Activated CD8-positive, alpha-beta memory T cell treated with anti-CD3 and anti-CD28 coated beads, Interleukin-2, amount 10 ng/mL, durations not matched to agents 7 days and 5 days (primary cell): ENCODE results near the gene LY6G5C. TPM values are rescaled to one million over a fixed set of nuclear protein-coding genes. Genes with fewer than 3 reads are reported as not detected.

Experiments used
- ATAC-seq: fragments of 150-1000 bp; cut with Tn5 transposase; one replicate; pipeline ENCODE4 v1.10.0; 2021; ENCODE audit warnings: moderate library complexity
- CTCF ChIA-PET: fragments of 350-600 bp; sonication (Branson Sonifier 250); formaldehyde crosslinking; loops from one replicate; lab custom pipeline; 2021; ENCODE audit warnings: antibody characterized with exemption; lab: Charles Lee
- DNase-seq: peaks from one replicate; pipeline ENCODE4 v3.0.0-alpha.2; 2020
- H3K27ac Mint-ChIP-seq: one replicate; pipeline ENCODE4 v1.8.0; 2021; ENCODE audit warnings: mild to moderate bottlenecking, mixed read lengths
- H3K27me3 Mint-ChIP-seq: one replicate; pipeline ENCODE4 v1.8.0; 2021; ENCODE audit warnings: mixed read lengths
- H3K36me3 Mint-ChIP-seq: one replicate; pipeline ENCODE4 v1.8.0; 2021; ENCODE audit warnings: mild to moderate bottlenecking, mixed read lengths
- H3K4me1 Mint-ChIP-seq: one replicate; pipeline ENCODE4 v1.8.0; 2021; ENCODE audit warnings: mixed read lengths
- H3K4me3 Mint-ChIP-seq: one replicate; pipeline ENCODE4 v1.8.0; 2021; ENCODE audit warnings: mild to moderate bottlenecking, moderate library complexity, mixed read lengths
- H3K9me3 Mint-ChIP-seq: one replicate; pipeline ENCODE4 v1.8.0; 2022; ENCODE audit warnings: low read depth, mixed read lengths
- microRNA-seq: library from miRNA; unstranded; fragments of <30 nt; microRNA quantifications from one replicate; pipeline ENCODE4 v1.2.0, GENCODE V29; 2022
- total RNA-seq, 2 experiments: library from RNA; stranded (reverse); gene quantifications; one replicate each; pipeline ENCODE4 v1.2.3, GENCODE V29; 2021

The LY6G5C gene
- total RNA-seq, 2 experiments from 2014 or later: 2.6 to 3.8 TPM

DNA sequence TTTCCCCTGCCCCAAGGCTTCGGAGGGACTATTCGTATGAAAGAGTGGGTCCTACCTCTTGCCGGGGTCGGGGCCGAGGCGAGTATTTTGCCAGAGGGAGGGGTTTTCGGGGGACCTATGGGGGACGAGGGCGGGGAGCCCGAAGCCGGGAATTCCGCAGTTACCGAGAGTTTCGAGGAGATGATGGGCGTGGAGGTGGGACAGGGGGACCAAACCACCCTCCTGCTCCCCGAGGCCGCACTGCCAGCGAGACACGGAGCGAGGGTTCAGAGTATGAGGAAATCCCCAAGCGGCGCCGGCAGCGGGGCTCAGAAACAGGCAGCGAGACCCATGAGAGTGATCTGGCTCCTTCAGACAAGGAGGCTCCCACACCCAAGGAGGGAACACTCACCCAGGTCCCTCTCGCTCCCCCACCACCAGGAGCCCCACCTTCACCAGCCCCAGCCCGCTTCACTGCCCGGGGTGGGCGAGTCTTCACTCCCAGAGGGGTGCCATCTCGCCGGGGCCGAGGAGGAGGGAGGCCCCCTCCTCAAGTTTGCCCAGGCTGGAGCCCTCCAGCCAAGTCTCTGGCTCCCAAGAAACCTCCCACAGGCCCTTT, 49.1 kb downstream of the LY6G5C start:
- Mint-ChIP-seq H3K9me3 (no peaks in the 10 kb centered on the region), H3K27me3 (no peaks in the 10 kb centered on the region), H3K36me3 (peaks cover 67% of the 10 kb centered on the region), H3K4me3 (no peak overlapping the region), H3K4me1 (peaks cover 5% of the 10 kb centered on the region), H3K27ac (no peak overlapping the region)
- DNase-seq: no peak
- ATAC-seq: no peak
- CTCF ChIA-PET: no interaction called here

DNA sequence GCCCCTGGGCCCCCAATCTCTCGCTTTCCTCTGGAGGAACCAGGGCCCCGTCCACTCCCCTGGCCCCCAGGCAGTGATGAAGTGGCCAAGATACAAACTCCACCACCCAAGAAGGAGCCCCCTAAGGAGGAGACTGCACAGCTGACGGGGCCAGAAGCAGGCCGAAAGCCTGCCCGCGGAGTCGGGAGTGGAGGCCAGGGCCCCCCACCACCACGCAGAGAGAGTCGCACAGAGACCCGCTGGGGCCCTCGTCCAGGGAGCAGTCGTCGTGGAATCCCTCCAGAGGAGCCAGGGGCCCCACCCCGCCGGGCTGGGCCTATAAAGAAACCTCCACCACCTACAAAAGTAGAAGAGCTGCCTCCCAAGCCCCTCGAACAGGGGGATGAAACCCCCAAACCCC, 49.7 kb downstream of the LY6G5C start:
- no peak overlapping the region for H3K4me3 Mint-ChIP-seq
- DNase-seq: no peak
- H3K9me3 Mint-ChIP-seq: no peaks in the 10 kb centered on the region
- no peaks in the 10 kb centered on the region for H3K27me3 Mint-ChIP-seq
- CTCF ChIA-PET: no interaction called here
- ATAC-seq: no peak
- H3K36me3 Mint-ChIP-seq: peaks cover 69% of the 10 kb centered on the region
- no peak overlapping the region for H3K27ac Mint-ChIP-seq
- peaks cover 7% of the 10 kb centered on the region for H3K4me1 Mint-ChIP-seq

DNA sequence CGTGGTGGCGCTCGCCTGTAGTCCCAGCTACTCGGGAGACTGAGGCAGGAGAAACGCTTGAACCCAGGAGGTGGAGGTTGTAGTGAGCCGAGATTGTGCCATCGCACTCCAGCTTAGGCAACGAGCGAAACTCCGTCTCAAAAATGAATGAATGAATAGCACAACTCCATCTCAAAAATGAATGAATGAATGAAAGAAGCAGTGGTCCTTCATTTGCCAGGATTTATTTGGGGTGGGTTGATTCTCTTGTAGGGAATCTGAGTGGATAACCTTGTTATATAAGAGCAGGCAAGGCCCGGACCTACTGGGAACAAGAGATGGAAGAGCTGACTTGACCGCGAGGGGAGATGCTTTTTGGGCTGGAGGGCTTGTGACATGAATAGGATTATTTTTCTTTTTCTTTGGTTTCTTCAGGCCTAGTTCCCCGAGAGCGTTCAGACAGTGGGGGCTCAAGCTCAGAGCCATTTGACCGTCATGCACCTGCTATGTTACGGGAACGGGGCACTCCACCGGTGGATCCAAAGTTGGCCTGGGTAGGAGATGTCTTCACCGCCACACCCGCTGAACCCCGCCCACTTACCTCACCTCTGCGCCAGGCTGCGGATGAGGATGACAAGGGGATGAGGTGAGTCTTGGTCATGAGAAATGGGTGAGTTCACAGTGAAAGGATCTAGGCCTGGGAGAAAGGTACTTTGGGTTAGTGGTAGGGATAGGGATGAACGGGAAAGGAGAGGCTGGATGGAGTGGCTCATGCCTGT, 50.5 kb downstream of the LY6G5C start:
- peaks cover 9% of the 10 kb centered on the region for H3K4me1 Mint-ChIP-seq
- no peaks in the 10 kb centered on the region for H3K27me3 Mint-ChIP-seq
- peaks cover 72% of the 10 kb centered on the region for H3K36me3 Mint-ChIP-seq
- CTCF ChIA-PET: interaction anchor here (0.6 kb wide), 1 partner anchor 160 kb away, joined by 4 read pairs; no protein-coding TSS in a partner anchor
- DNase-seq (no peak), ATAC-seq (no peak)
- H3K9me3 Mint-ChIP-seq: no peaks in the 10 kb centered on the region
- no peak overlapping the region for H3K4me3 Mint-ChIP-seq
- no peak overlapping the region for H3K27ac Mint-ChIP-seq

DNA sequence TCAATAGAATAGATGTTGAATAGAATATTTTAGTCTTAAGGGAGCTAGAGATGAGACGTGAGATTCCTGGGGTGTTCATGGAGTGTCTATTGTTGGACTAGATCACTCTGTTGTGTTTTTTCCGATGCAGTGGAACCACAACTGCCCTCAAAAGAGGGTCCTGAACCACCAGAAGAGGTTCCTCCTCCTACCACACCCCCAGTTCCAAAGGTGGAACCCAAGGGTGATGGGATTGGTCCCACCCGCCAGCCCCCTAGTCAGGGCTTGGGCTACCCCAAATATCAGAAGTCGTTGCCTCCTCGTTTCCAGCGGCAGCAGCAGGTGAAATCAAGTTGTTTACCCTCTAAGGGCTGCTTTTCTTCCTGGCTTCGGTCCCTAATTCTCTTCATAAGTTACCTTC, 51.9 kb downstream of the LY6G5C start:
- Mint-ChIP-seq H3K36me3 (peaks cover 73% of the 10 kb centered on the region), H3K4me1 (peaks cover 8% of the 10 kb centered on the region), H3K4me3 (no peak overlapping the region), H3K9me3 (no peaks in the 10 kb centered on the region), H3K27ac (no peak overlapping the region), H3K27me3 (no peaks in the 10 kb centered on the region)
- DNase-seq (no peak), ATAC-seq (no peak)
- CTCF ChIA-PET: no interaction called here

DNA sequence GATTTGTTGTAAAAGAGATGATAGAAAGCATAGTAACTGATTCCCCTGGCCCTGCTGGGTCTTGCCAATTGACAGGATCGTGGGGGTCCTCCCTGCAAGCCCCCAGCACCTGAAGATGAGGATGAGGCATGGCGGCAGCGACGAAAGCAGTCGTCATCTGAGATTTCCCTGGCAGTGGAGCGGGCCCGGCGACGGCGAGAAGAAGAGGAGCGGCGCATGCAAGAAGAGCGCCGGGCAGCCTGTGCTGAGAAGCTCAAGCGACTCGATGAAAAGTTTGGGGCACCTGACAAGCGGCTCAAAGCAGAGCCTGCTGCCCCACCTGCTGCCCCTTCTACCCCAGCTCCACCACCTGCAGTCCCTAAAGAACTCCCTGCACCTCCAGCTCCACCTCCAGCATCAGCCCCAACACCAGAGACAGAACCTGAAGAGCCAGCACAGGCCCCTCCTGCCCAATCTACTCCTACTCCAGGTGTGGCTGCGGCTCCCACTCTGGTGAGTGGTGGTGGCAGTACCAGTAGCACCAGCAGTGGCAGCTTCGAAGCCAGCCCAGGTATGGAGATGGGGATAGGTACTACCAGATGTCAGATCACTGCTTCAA, 53.1 kb downstream of the LY6G5C start:
- H3K4me3 Mint-ChIP-seq: no peak overlapping the region
- H3K27me3 Mint-ChIP-seq: no peaks in the 10 kb centered on the region
- H3K27ac Mint-ChIP-seq: no peak overlapping the region
- H3K4me1 Mint-ChIP-seq: peaks cover 13% of the 10 kb centered on the region
- no peaks in the 10 kb centered on the region for H3K9me3 Mint-ChIP-seq
- ATAC-seq (no peak), DNase-seq (no peak)
- H3K36me3 Mint-ChIP-seq: peaks cover 76% of the 10 kb centered on the region
- CTCF ChIA-PET: interaction anchor here (0.9 to 1.6 kb wide), 2 partner anchors 9 to 12 kb away, joined by 3 to 5 read pairs; no protein-coding TSS in a partner anchor

DNA sequence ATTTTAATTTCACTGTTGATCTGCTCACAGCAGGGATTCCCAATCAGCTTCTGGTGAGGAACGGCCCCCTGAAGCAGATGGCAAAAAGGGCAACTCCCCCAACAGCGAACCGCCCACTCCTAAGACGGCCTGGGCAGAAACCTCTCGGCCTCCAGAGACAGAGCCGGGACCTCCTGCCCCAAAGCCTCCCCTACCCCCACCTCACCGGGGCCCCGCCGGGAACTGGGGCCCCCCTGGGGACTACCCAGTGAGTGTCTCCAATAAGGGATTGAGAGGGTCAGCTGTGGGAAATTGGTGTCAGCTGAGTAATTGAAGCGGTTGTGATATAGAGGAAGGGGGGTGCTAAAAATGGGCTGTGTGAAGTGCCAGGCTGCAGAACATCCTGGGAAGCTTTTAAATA, 53.9 kb downstream of the LY6G5C start:
- Mint-ChIP-seq H3K4me3 (no peak overlapping the region), H3K27ac (no peak overlapping the region), H3K27me3 (no peaks in the 10 kb centered on the region), H3K4me1 (peaks cover 21% of the 10 kb centered on the region), H3K9me3 (no peaks in the 10 kb centered on the region), H3K36me3 (peaks cover 80% of the 10 kb centered on the region)
- DNase-seq: no peak
- no peak for ATAC-seq
- CTCF ChIA-PET: interaction anchor here (0.9 to 1.6 kb wide), 3 partner anchors 9 to 45 kb away, joined by 3 to 5 read pairs (median 3); no protein-coding TSS in a partner anchor

Small RNAs within 50 kb of the gene (microRNA-seq; reads per million reads assigned to microRNA genes)
- not detected for gene MIR4646
- gene MIR6832: not detected

Other genes starting within 250 kb of the LY6G5C start
- 10 to 100 TPM; 44.1 to 63.8 TPM for gene MICB, start 182.9 kb downstream of the LY6G5C start, total RNA-seq
- gene MCCD1, start 152.1 kb downstream of the LY6G5C start, total RNA-seq: not detected
- 100 to 1,000 TPM; 495 to 503 TPM for gene DDX39B, start 139.1 kb downstream of the LY6G5C start, total RNA-seq
- 1 to 10 TPM; 1.0 to 3.8 TPM for gene ATP6V1G2, start 134.5 kb downstream of the LY6G5C start, total RNA-seq
- gene NFKBIL1, start 133.5 kb downstream of the LY6G5C start, total RNA-seq: 10 to 100 TPM; 13.6 to 16.2 TPM
- 10 to 100 TPM; 21.8 to 70.0 TPM for gene LTA, start 108.8 kb downstream of the LY6G5C start, total RNA-seq
- 10 to 100 TPM; 58.8 to 65.1 TPM for gene TNF, start 105.5 kb downstream of the LY6G5C start, total RNA-seq
- 100 to 1,000 TPM; 608 to 839 TPM for gene LTB, start 98.6 kb downstream of the LY6G5C start, total RNA-seq
- 100 to 1,000 TPM in 1 of 2 experiments, 10 to 100 TPM in 1; 71.6 to 109 TPM for gene LST1, start 94.8 kb downstream of the LY6G5C start, total RNA-seq
- gene NCR3, start 88.1 kb downstream of the LY6G5C start, total RNA-seq: 100 to 1,000 TPM; 137 to 152 TPM
- gene AIF1, start 65.8 kb downstream of the LY6G5C start, total RNA-seq: 10 to 100 TPM; 47.4 to 63.4 TPM
- 100 to 1,000 TPM; 265 to 286 TPM for gene PRRC2A, start 60.4 kb downstream of the LY6G5C start, total RNA-seq
- 100 to 1,000 TPM; 243 to 245 TPM for gene BAG6, start 28.4 kb downstream of the LY6G5C start, total RNA-seq
- gene APOM, start 25.2 kb downstream of the LY6G5C start, total RNA-seq: 1 to 10 TPM; 1.9 to 3.7 TPM
- gene C6orf47, start 20.3 kb downstream of the LY6G5C start, total RNA-seq: 10 to 100 TPM; 24.7 to 27.2 TPM
- 10 to 100 TPM; 34.9 to 41.6 TPM for gene GPANK1, start 16.1 kb downstream of the LY6G5C start, total RNA-seq
- 100 to 1,000 TPM; 206 to 236 TPM for gene CSNK2B, start 15.0 kb downstream of the LY6G5C start, total RNA-seq
- gene LY6G5B, start 11.1 kb downstream of the LY6G5C start, total RNA-seq: 10 to 100 TPM; 16.1 to 25.0 TPM
- 10 to 100 TPM; 49.0 to 56.7 TPM for gene ABHD16A, start 22.3 kb upstream of the LY6G5C start, total RNA-seq
- not detected for gene LY6G6F, start 25.8 kb upstream of the LY6G5C start, total RNA-seq
- gene LY6G6D, start 34.3 kb upstream of the LY6G5C start, total RNA-seq: not detected
- gene LY6G6C, start 40.7 kb upstream of the LY6G5C start, total RNA-seq: not detected
- gene MPIG6B, start 42.3 kb upstream of the LY6G5C start, total RNA-seq: under 1 TPM; 0.20 to 0.33 TPM
- gene DDAH2, start 48.2 kb upstream of the LY6G5C start, total RNA-seq: 10 to 100 TPM; 13.6 to 23.4 TPM
- gene CLIC1, start 55.5 kb upstream of the LY6G5C start, total RNA-seq: 100 to 1,000 TPM; 544 to 561 TPM
- 100 to 1,000 TPM in 1 of 2 experiments, 10 to 100 TPM in 1; 75.6 to 109 TPM for gene MSH5, start 58.9 kb upstream of the LY6G5C start, total RNA-seq
- gene SAPCD1, start 81.6 kb upstream of the LY6G5C start, total RNA-seq: 10 to 100 TPM; 12.8 to 19.2 TPM
- 1 to 10 TPM; 5.7 to 6.4 TPM for gene VWA7, start 96.3 kb upstream of the LY6G5C start, total RNA-seq
- gene VARS1, start 114.7 kb upstream of the LY6G5C start, total RNA-seq: 100 to 1,000 TPM; 107 to 140 TPM
- gene LSM2, start 125.9 kb upstream of the LY6G5C start, total RNA-seq: 100 to 1,000 TPM; 124 to 129 TPM
- 1 to 10 TPM; 2.9 to 3.1 TPM for gene HSPA1L, start 134.2 kb upstream of the LY6G5C start, total RNA-seq
- gene HSPA1A, start 134.5 kb upstream of the LY6G5C start, total RNA-seq: 100 to 1,000 TPM; 124 to 137 TPM
- 10 to 100 TPM; 64.6 to 71.6 TPM for gene HSPA1B, start 146.7 kb upstream of the LY6G5C start, total RNA-seq
- gene NEU1, start 181.8 kb upstream of the LY6G5C start, total RNA-seq: 10 to 100 TPM; 13.0 to 21.5 TPM
- not detected for gene SLC44A4, start 197.9 kb upstream of the LY6G5C start, total RNA-seq
- gene EHMT2, start 216.6 kb upstream of the LY6G5C start, total RNA-seq: 10 to 100 TPM; 78.7 to 79.0 TPM
- 1 to 10 TPM; 1.5 to 3.3 TPM for gene ZBTB12, start 221.0 kb upstream of the LY6G5C start, total RNA-seq
- under 1 TPM; 0.61 to 0.80 TPM for gene C2, start 246.7 kb upstream of the LY6G5C start, total RNA-seq